A549 (cell line): Measurements from ENCODE around the gene MRPS31. TPM values are rescaled to one million over a fixed set of nuclear protein-coding genes. Genes with fewer than 3 reads are reported as not detected.

Experiments
- ATAC-seq, 2 experiments: fragments of 200-7000 bp in 1 of 2; fragments of >200 bp in 1 of 2; cut with Nextera tagmentation in 1 of 2; cut with Tn5 transposase in 1 of 2; 3 replicates each; pipeline versions ENCODE4 v1.8.0 to v1.9.1; 2018 to 2020; ENCODE audit warnings: mild to moderate bottlenecking in 1 of 2, moderate library complexity in 1 of 2
- CTCF ChIA-PET: fragments of 300-600 bp; sonication (Branson Sonifier 250); formaldehyde crosslinking; extraction: SDS; loops from one replicate; lab custom pipeline; 2021; ENCODE audit warnings: antibody characterized with exemption, inconsistent platforms; lab: Yijun Ruan, JAX
- POLR2A ChIA-PET: fragments of 350-600 bp; formaldehyde crosslinking; extraction: SDS; loops from one replicate; lab custom pipeline; 2021; ENCODE audit warnings: antibody characterized with exemption, inconsistent platforms; lab: Yijun Ruan, JAX
- DNase-seq, 2 experiments: peaks; one replicate each; pipeline versions ENCODE4 v3.0.0 to v3.0.0-alpha.2; 2011 to 2016; ENCODE audit warnings: low read depth in 1 of 2, low spot score in 1 of 2
- FAIRE-seq: peaks from 2 replicates; lab custom pipeline; 2011; peaks lifted over from hg19 to GRCh38; lab: Jason Lieb, UNC
- H3K27ac ChIP-seq, 2 experiments: fragments of >200 bp; sonication (Bioruptor Twin); formaldehyde crosslinking; 3 replicates each; pipeline ENCODE4 v1.5.1; 2016 to 2017
- H3K4me1 ChIP-seq: fragments of >200 bp; sonication (Bioruptor Twin); formaldehyde crosslinking; 3 replicates; pipeline ENCODE4 v1.6.1; 2016
- H3K4me2 ChIP-seq: fragments of >200 bp; sonication (Bioruptor Twin); formaldehyde crosslinking; 3 replicates; pipeline ENCODE4 v1.6.1; 2016
- H3K4me3 ChIP-seq: fragments of >200 bp; sonication (Bioruptor Twin); formaldehyde crosslinking; 3 replicates; pipeline ENCODE4 v1.5.1; 2016
- H3K9me3 ChIP-seq: fragments of >200 bp; sonication (Bioruptor Twin); formaldehyde crosslinking; 3 replicates; pipeline ENCODE4 v1.6.1; 2016
- CHD2 ChIP-seq: fragments of 150-350 bp; IDR thresholded peaks from 2 replicates; pipeline ENCODE4 v1.6.1; 2014; ENCODE audit warnings: low read length; ENCODE audit not compliant: partially characterized antibody
- CHD4 ChIP-seq: fragments of 200-600 bp; sonication (generic); IDR thresholded peaks from 2 replicates; pipeline ENCODE4 v1.6.1; 2016; ENCODE audit warnings: antibody characterized with exemption, mild to moderate bottlenecking, borderline replicate concordance
- ELK1 ChIP-seq: fragments of 150-350 bp; IDR thresholded peaks from 2 replicates; pipeline ENCODE4 v1.6.1; 2014; ENCODE audit warnings: low read depth, mild to moderate bottlenecking, low read length
- FOSL2 ChIP-seq, 2 experiments: fragments of 450-650 bp in 1 of 2; fragments of >200 bp in 1 of 2; sonication (Bioruptor Twin) in 1 of 2; formaldehyde crosslinking; IDR thresholded peaks; 2 replicates each; pipeline versions ENCODE4 v1.5.0 to v1.6.1; 2016 to 2020; ENCODE audit warnings: mild to moderate bottlenecking in 1 of 2, moderate library complexity in 1 of 2
- FOXS1 ChIP-seq: fragments of 250-450 bp; sonication (Bioruptor Pico); IDR thresholded peaks from 2 replicates; pipeline ENCODE4 v1.5.0; 2020; ENCODE audit warnings: mild to moderate bottlenecking, moderate library complexity
- GATA3 ChIP-seq: IDR thresholded peaks from 2 replicates; pipeline ENCODE4 v1.6.1; 2012; ENCODE audit warnings: borderline replicate concordance
- HEYL ChIP-seq: fragments of 250-450 bp; sonication (Bioruptor Pico); IDR thresholded peaks from 2 replicates; pipeline ENCODE4 v1.8.0; 2021; ENCODE audit warnings: mild to moderate bottlenecking, moderate library complexity
- HMGXB4 ChIP-seq: fragments of 250-450 bp; sonication (Bioruptor Pico); IDR thresholded peaks from 2 replicates; pipeline ENCODE4 v1.5.0; 2021; ENCODE audit warnings: mild to moderate bottlenecking, moderate library complexity, borderline replicate concordance
- HOXA7 ChIP-seq: fragments of 250-450 bp; sonication (Bioruptor Pico); IDR thresholded peaks from 2 replicates; pipeline ENCODE4 v1.5.0; 2020; ENCODE audit warnings: mild to moderate bottlenecking, moderate library complexity
- JUN ChIP-seq, 2 experiments: fragments of >200 bp; sonication (Bioruptor Twin); formaldehyde crosslinking; IDR thresholded peaks; 2 replicates in 1 of 2; 3 replicates in 1 of 2; pipeline ENCODE4 v1.6.1; 2016 to 2017
- JUNB ChIP-seq: fragments of >200 bp; sonication (Bioruptor Twin); formaldehyde crosslinking; IDR thresholded peaks from 2 replicates; pipeline ENCODE4 v1.6.1; 2016
- MAFK ChIP-seq: fragments of 450-650 bp; IDR thresholded peaks from 2 replicates; pipeline ENCODE4 v1.6.1; 2014; ENCODE audit not compliant: partially characterized antibody
- MYC ChIP-seq: IDR thresholded peaks from 2 replicates; pipeline ENCODE4 v1.6.1; 2012; ENCODE audit warnings: mild to moderate bottlenecking, inconsistent platforms, low read length, improper control_type of control experiment, borderline replicate concordance
- PHF8 ChIP-seq: fragments of 200-600 bp; sonication (generic); IDR thresholded peaks from 2 replicates; pipeline ENCODE4 v1.6.1; 2016; ENCODE audit warnings: low read depth, mild to moderate bottlenecking, antibody characterized with exemption, moderate library complexity, borderline replicate concordance
- POLR2A ChIP-seq: IDR thresholded peaks from 2 replicates; pipeline ENCODE4 v1.6.1; 2012; ENCODE audit warnings: mild to moderate bottlenecking, low read length
- RAD21 ChIP-seq, 2 experiments: fragments of >200 bp in 1 of 2; sonication (Bioruptor Twin) in 1 of 2; formaldehyde crosslinking in 1 of 2; IDR thresholded peaks in 1 of 2; conservative IDR thresholded peaks in 1 of 2; 2 replicates in 1 of 2; 3 replicates in 1 of 2; pipeline ENCODE4 v1.6.1; 2012 to 2018; ENCODE audit warnings: inconsistent platforms in 1 of 2
- RARB ChIP-seq: fragments of 250-450 bp; sonication (Bioruptor Pico); IDR thresholded peaks from 2 replicates; pipeline ENCODE4 v1.8.0; 2021; ENCODE audit warnings: mild to moderate bottlenecking, moderate library complexity
- REST ChIP-seq: fragments of 200-600 bp; sonication (generic); IDR thresholded peaks from 2 replicates; pipeline ENCODE4 v1.6.1; 2016; ENCODE audit warnings: antibody characterized with exemption, mild to moderate bottlenecking, moderate library complexity
- RFX5 ChIP-seq: fragments of 450-650 bp; IDR thresholded peaks from 2 replicates; pipeline ENCODE4 v1.7.1; 2014; ENCODE audit warnings: antibody characterized with exemption, mild to moderate bottlenecking, moderate library complexity
- RNF2 ChIP-seq: fragments of 200-600 bp; sonication (generic); IDR thresholded peaks from 2 replicates; pipeline ENCODE4 v1.6.1; 2016; ENCODE audit warnings: low read depth, mild to moderate bottlenecking, antibody characterized with exemption, moderate library complexity, borderline replicate concordance
- SMC3 ChIP-seq: fragments of >200 bp; sonication (Bioruptor Twin); formaldehyde crosslinking; IDR thresholded peaks from 3 replicates; pipeline ENCODE4 v1.6.1; 2018; ENCODE audit warnings: inconsistent platforms
- SREBF2 ChIP-seq: fragments of 450-650 bp; IDR thresholded peaks from 2 replicates; pipeline ENCODE4 v1.6.1; 2014; ENCODE audit warnings: mild to moderate bottlenecking, moderate library complexity
- TFCP2L1 ChIP-seq: fragments of 250-450 bp; sonication (Bioruptor Pico); IDR thresholded peaks from 2 replicates; pipeline ENCODE4 v1.5.0; 2021; ENCODE audit warnings: mild to moderate bottlenecking
- TP53 ChIP-seq: fragments of 250-450 bp; sonication (Bioruptor Pico); IDR thresholded peaks from 2 replicates; pipeline ENCODE4 v1.5.0; 2021; ENCODE audit warnings: mild to moderate bottlenecking, moderate library complexity
- ZFP36 ChIP-seq: fragments of 450-650 bp; IDR thresholded peaks from 2 replicates; pipeline ENCODE4 v1.6.1; 2014; ENCODE audit warnings: borderline replicate concordance; ENCODE audit not compliant: partially characterized antibody
- ZNF302 ChIP-seq: fragments of 250-450 bp; sonication (Bioruptor Pico); IDR thresholded peaks from 2 replicates; pipeline ENCODE4 v1.9.0; 2021; ENCODE audit warnings: inconsistent platforms, mild to moderate bottlenecking, moderate library complexity
- ZSCAN20 ChIP-seq: fragments of 250-450 bp; sonication (Bioruptor Pico); IDR thresholded peaks from 2 replicates; pipeline ENCODE4 v1.8.0; 2022; ENCODE audit warnings: mild to moderate bottlenecking, moderate library complexity
- WGBS: methylation state at CpG from one replicate; pipeline ENCODE4 v1.1.6; 2017; ENCODE audit errors: missing lambda C conversion rate; 5-methylcytosine and 5-hydroxymethylcytosine counted together
- polyA plus RNA-seq, 4 experiments: library from polyadenylated mRNA; depleted of rRNA in 3 of 4; stranded (reverse); fragments of >200 nt; fragmentation: RNase III in 1 of 4; extraction: RNeasy Plus Mini Kit Qiagen cat#74134 plus additional on column Dnase treatment in 1 of 4; gene quantifications; 2 replicates in 3 of 4; 3 replicates in 1 of 4; pipeline ENCODE4 v1.2.3, GENCODE V29; 2011 to 2017
- TF ChIP-seq, protein P1 (sequence below): fragments of 450-650 bp; IDR thresholded peaks from 2 replicates; pipeline ENCODE4 v1.6.1; 2014; ENCODE audit warnings: antibody characterized with exemption

The MRPS31 gene
- polyA plus RNA-seq, 2 of the 4 experiments (the other 2 are of a cell fraction), result 14.2 to 30.3 TPM

- Histone ChIP-seq H3K4me1 (0 out of 3 replicates have a peak, but pooled peaks cover 4% of the 10 kb centered on the region), H3K4me3 (no peak overlapping the region), H3K9me3 (no peaks in the 10 kb centered on the region), H3K4me2 (no peak overlapping the region), H3K27ac (no peak overlapping the region)
- CTCF ChIA-PET, result interaction anchor here (0.6 kb wide), 2 partner anchors 111 to 816 kb away, joined by 3 to 4 read pairs; no protein-coding TSS in a partner anchor
- no peak for TF ChIP-seq FOSL2 (IDR thresholded peaks at IDR 0.05)
- TF ChIP-seq FOSL2 (CRISPR knock-in tag; IDR thresholded peaks at IDR 0.05), result no peak
- no peak for TF ChIP-seq RFX5
- TF ChIP-seq GATA3, result no peak
- TF ChIP-seq TP53 (CRISPR knock-in tag), result no peak
- TF ChIP-seq RNF2, result no peak
- no peak for TF ChIP-seq RAD21 (conservative IDR thresholded peaks at IDR 0.05 in 1 of 2, IDR thresholded peaks at IDR 0.05 in 1 of 2)
- TF ChIP-seq CHD4, result no peak
- TF ChIP-seq HOXA7 (CRISPR knock-in tag), result no peak
- no peak for TF ChIP-seq HEYL (CRISPR knock-in tag)
- no peak for TF ChIP-seq PHF8
- no peak for TF ChIP-seq MAFK
- TF ChIP-seq HMGXB4, result no peak
- TF ChIP-seq TFCP2L1 (CRISPR knock-in tag), result no peak
- TF ChIP-seq FOXS1 (CRISPR knock-in tag), result no peak
- TF ChIP-seq, protein P1, sequence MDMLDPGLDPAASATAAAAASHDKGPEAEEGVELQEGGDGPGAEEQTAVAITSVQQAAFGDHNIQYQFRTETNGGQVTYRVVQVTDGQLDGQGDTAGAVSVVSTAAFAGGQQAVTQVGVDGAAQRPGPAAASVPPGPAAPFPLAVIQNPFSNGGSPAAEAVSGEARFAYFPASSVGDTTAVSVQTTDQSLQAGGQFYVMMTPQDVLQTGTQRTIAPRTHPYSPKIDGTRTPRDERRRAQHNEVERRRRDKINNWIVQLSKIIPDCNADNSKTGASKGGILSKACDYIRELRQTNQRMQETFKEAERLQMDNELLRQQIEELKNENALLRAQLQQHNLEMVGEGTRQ, result no peak
- TF ChIP-seq JUNB, result no peak
- TF ChIP-seq SMC3, result no peak
- TF ChIP-seq ZFP36, result no peak
- no peak for TF ChIP-seq MYC
- no peak for TF ChIP-seq POLR2A
- no peak for ATAC-seq
- POLR2A ChIA-PET, result no interaction called here
- 85% methylated on average over 11 of the region's 13 CpGs for WGBS
- FAIRE-seq, result no peak
- DNase-seq, result no peak
Measured at GRCh38 chr13:40794414-40795368, 23.7 kb upstream of the MRPS31 start.

DNA sequence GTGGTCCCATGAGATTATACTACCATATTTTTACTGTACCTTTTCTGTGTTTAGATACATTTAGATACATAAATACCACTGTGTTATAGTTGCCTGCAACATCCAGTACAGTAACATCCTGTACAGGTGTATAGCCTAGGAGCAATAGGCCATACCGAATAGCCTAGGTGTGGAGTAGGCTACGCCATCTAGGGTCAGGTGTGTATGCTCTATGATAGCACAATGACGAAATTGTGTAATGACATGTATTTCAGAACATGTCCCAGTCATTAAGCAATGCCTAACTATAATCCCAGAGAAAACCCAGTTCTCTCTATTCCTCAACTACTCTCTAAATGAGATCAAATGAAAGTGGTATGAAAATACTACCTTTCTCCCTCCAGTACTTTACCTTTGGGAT lies 22.3 kb upstream of the MRPS31 start:
- FAIRE-seq, result no peak
- POLR2A ChIA-PET, result no interaction called here
- no peak for ATAC-seq
- WGBS, result 96% methylated on average over 3 of the region's 3 CpGs
- no peak for DNase-seq
- Histone ChIP-seq H3K4me1 (0 out of 3 replicates have a peak, but pooled peaks cover 4% of the 10 kb centered on the region), H3K4me2 (no peak overlapping the region), H3K4me3 (no peak overlapping the region), H3K27ac (no peak overlapping the region), H3K9me3 (no peaks in the 10 kb centered on the region)
- CTCF ChIA-PET, result interaction anchor here (1.2 kb wide), 1 partner anchor 261 kb away, joined by 3 read pairs; no protein-coding TSS in a partner anchor
- TF ChIP-seq TFCP2L1 (CRISPR knock-in tag) (no peak), ZNF302 (no peak), RARB (CRISPR knock-in tag) (no peak), ZSCAN20 (CRISPR knock-in tag) (no peak), SREBF2 (no peak), ELK1 (no peak), JUN (IDR thresholded peaks at IDR 0.05) (no peak), HMGXB4 (no peak), REST (no peak), CHD2 (no peak)
